NCI-H69 (cell line): ENCODE measurements around the gene SPSB3.
"Not testable (repeated sequence)": the region's sequence is repeated elsewhere in the genome, so short reads cannot be mapped to it uniquely, and the experiment has no call there.

Experiments used
- DNase-seq: peaks from one replicate; lab custom pipeline; 2025; lab: John Stamatoyannopoulos, UW

The SPSB3 gene

GRCh38 chr16:1741553-1742165, 40.7 kb downstream of the SPSB3 start:
- DNase-seq = no peak

GRCh38 chr16:1740781-1741490, 41.4 kb downstream of the SPSB3 start:
- no peak for DNase-seq

GRCh38 chr16:1740234-1740633, 42.1 kb downstream of the SPSB3 start:
- DNase-seq = no peak

- DNase-seq = no peak
Observed at GRCh38 chr16:1734816-1735215, 47.6 kb downstream of the SPSB3 start.

GRCh38 chr16:1734123-1734522, 48.2 kb downstream of the SPSB3 start:
- no peak for DNase-seq

DNA sequence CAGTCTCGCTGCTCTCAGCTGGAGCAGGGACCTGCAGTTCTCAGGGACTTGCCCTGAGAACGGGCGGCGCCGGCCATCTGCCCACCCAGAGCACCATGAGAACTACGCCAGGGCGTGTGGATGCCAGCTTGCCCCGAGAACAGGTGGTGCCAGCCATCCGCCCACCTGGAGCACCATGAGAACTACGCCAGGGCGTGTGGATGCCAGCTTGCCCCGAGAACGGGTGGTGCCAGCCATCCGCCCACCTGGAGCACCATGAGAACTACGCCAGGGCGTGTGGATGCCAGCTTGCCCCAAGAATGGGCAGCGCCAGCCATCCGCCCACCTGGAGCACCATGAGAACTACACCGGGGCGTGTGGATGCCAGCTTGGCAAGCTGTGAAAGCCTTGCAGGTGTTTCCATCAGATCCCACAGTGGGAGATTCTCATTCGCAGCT, 49.8 kb downstream of the SPSB3 start:
- DNase-seq = not testable (repeated sequence)

GRCh38 chr16:1732071-1732470, 50.3 kb downstream of the SPSB3 start:
- no peak for DNase-seq

- DNase-seq = no peak
Observed at GRCh38 chr16:1731603-1732002, 50.8 kb downstream of the SPSB3 start.

- no peak for DNase-seq
Observed at GRCh38 chr16:1731073-1731472, 51.3 kb downstream of the SPSB3 start.

DNA sequence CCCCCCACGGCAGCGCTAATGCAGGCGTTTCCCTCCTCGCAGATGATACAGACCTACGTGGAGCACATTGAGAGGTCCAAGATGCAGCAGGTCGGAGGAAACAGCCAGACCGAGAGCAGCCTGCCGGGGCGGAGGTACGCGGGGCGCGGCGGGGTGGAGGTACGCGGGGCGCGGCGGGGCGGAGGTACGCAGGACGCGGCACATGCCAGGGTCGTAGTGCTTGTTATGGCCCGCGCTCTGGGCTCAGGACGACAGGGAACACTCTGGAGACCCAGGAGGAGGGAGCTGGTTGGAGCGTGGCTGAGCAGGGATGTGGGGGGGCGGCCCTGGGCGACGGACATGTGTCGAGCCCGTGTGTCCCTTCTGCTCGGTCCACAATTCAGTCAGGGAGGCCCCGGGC, 52.9 kb downstream of the SPSB3 start:
- DNase-seq = no peak

DNA sequence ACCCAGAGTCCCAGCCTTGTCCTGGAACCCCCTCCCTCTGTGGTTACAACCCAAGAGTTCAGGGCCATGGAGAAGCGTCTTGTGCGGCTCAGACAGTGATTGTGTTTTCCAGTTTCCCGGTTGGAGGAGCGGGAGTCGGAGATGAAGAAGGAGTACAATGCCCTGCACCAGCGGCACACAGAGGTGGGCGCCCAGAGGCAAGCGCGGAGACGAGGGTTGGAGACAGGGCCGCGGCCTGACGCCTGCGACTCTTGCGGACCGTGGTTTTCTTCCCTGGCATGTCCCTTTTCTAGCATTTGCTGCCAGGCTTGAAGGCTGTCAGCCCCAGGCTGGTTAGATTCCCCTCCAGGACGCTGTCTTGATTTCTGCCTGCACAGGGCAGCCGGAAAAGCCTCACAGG, 53.3 kb downstream of the SPSB3 start:
- no peak for DNase-seq

DNA sequence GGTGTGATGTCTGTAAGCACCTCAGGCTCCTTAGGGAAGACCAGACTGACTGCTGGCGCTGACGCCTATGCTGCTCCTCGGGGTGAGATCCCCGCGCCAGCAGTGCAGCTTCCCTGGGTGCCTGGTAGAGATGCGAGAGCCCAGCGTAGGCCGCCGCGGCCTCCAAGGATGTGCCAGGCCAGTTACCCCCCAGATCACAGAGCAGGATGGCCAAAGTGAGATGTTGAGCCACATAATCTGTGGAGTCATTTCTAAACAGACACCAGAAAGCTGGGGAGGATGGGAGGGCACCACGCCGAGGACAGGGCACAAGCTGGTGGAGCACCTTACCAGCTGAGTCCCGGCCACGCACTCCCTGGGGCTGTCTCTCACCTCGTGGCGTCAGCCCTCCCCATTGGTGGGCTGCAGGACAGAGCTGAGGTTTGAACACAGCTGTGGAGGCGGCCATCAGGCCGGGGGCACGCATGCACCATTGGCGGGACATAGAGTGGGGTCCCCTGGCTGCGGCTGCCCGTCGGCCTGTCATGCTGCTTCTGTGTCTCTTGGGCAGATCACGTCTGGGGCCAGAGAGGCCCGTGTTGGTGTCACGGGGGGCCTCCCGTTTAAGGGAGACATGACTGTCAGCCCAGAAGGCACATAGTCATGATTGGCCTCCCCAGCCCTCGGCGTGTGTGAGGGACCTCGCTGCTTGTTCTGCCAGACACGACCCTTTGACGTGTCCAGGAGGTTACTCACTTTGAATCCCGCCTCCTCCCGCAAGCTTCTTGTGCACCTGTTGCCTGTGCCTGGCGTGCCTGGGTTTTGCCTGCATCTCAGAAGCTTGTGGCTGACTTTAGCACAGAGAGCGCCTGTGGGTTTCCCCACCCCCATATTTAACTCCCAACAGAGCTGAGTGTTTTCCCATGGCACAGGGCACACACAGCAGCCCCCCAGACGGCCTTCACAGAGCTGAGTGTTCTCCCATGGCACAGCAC, 54.4 kb downstream of the SPSB3 start:
- no peak for DNase-seq
